Measurements from ENCODE around the gene ADAM12. TPM values are rescaled to one million over a fixed set of nuclear protein-coding genes. Genes with fewer than 3 reads are reported as not detected.
"Not testable (repeated sequence)": the region's sequence is repeated elsewhere in the genome, so short reads cannot be mapped to it uniquely, and the experiment has no call there.

ADAM12 gene
- total and polyA plus RNA-seq, 7 donors: 0.01 to 3.3 (median 0.24) TPM; not detected in 2

GRCh38 chr10:125976960-125977605, 411.2 kb downstream of the ADAM12 start:
- Histone ChIP-seq H3K27me3 (ENCODE audit: insufficient read depth in 3 of 3, low read length in 2 of 3) (no peaks in the 10 kb centered on the region), H3K27ac (no peak overlapping the region), H3K4me1 (no peaks in the 10 kb centered on the region), H3K4me3 (no peak overlapping the region), H3K9me3 (no peaks in the 10 kb centered on the region), H3K36me3 (ENCODE audit: insufficient read depth in 1 of 2, low read depth in 1 of 2) (no peaks in the 10 kb centered on the region)
- TF ChIP-seq CTCF (IDR thresholded peaks at IDR 0.05): no peak
- WGBS, 3 donors: 88 to 91% (median 88%) methylated on average over 6 of the region's 6 CpGs
- DNase-seq (no peak), ATAC-seq (no peak)
- intact Hi-C loops (cut with DNase I): no loop called here

- H3K4me1 ChIP-seq; H3K36me3 ChIP-seq (ENCODE audit: insufficient read depth in 1 of 2, low read depth in 1 of 2); ATAC-seq; DNase-seq; intact Hi-C loops (cut with DNase I); H3K9me3 ChIP-seq; H3K4me3 ChIP-seq; H3K27me3 ChIP-seq (ENCODE audit: insufficient read depth in 3 of 3, low read length in 2 of 3); H3K27ac ChIP-seq: not testable (repeated sequence)
- 88 to 93% (median 92%) methylated on average over 31 to 36 of the region's 36 CpGs for WGBS, 3 donors
Observed at GRCh38 chr10:125970077-125970630, 418.1 kb downstream of the ADAM12 start.

- DNase-seq (no peak), ATAC-seq (no peak)
- no peak for TF ChIP-seq CTCF (IDR thresholded peaks at IDR 0.05)
- intact Hi-C loops (cut with DNase I): no loop called here
- H3K27ac ChIP-seq: no peak overlapping the region
- H3K9me3 ChIP-seq: no peaks in the 10 kb centered on the region
- H3K4me3 ChIP-seq: no peak overlapping the region
- H3K27me3 ChIP-seq (ENCODE audit: insufficient read depth in 3 of 3, low read length in 2 of 3): no peaks in the 10 kb centered on the region
- WGBS, 3 donors: 85 to 88% (median 86%) methylated on average over 1 of the region's 1 CpG
- no peaks in the 10 kb centered on the region for H3K36me3 ChIP-seq (ENCODE audit: insufficient read depth in 1 of 2, low read depth in 1 of 2)
- H3K4me1 ChIP-seq: no peaks in the 10 kb centered on the region
Observed at GRCh38 chr10:125967533-125967932, 420.7 kb downstream of the ADAM12 start.

- 93 to 98% (median 94%) methylated on average over 2 of the region's 2 CpGs for WGBS, 3 donors
- intact Hi-C loops (cut with DNase I): no loop called here
- Histone ChIP-seq H3K27me3 (ENCODE audit: insufficient read depth in 3 of 3, low read length in 2 of 3) (no peaks in the 10 kb centered on the region), H3K4me3 (no peak overlapping the region), H3K27ac (no peak overlapping the region), H3K36me3 (ENCODE audit: insufficient read depth in 1 of 2, low read depth in 1 of 2) (no peaks in the 10 kb centered on the region), H3K9me3 (no peaks in the 10 kb centered on the region), H3K4me1 (no peaks in the 10 kb centered on the region)
- no peak for ATAC-seq
- TF ChIP-seq CTCF (IDR thresholded peaks at IDR 0.05): no peak
- DNase-seq: no peak
Observed at GRCh38 chr10:125964558-125964957, 423.7 kb downstream of the ADAM12 start.
